HG02763 (cell line): Measurements from ENCODE around the gene GPA33.

Source experiments
- ATAC-seq: cut with Tn5 transposase; IDR thresholded peaks from one replicate; pipeline ENCODE4 v1.9.1; 2021; ENCODE audit warnings: mild to moderate bottlenecking, moderate library complexity; ENCODE audit not compliant: unreplicated experiment

GPA33 gene

GRCh38 chr1:167118188-167118587, 28.0 kb upstream of the GPA33 start:
- no peak for ATAC-seq

DNA sequence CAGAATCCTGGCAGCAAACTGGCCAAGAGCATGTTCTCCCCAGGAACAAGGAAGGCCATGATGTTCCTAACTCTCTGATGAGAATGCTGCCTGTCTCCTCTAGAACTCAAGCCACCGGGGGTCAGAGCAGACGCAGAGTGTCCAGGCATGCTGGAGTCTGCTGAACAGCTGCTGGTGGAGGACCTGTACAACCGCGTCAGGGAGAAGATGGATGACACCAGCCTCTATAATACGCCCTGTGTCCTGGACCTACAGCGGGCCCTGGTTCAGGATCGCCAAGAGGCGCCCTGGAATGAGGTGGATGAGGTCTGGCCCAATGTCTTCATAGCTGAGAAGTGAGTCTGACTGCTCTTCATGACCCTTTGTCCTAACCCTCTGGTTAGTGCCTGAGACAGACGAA, 27.0 kb upstream of the GPA33 start:
- no peak for ATAC-seq

- ATAC-seq = no peak
Observed at GRCh38 chr1:167116174-167116573, 26.0 kb upstream of the GPA33 start.

DNA sequence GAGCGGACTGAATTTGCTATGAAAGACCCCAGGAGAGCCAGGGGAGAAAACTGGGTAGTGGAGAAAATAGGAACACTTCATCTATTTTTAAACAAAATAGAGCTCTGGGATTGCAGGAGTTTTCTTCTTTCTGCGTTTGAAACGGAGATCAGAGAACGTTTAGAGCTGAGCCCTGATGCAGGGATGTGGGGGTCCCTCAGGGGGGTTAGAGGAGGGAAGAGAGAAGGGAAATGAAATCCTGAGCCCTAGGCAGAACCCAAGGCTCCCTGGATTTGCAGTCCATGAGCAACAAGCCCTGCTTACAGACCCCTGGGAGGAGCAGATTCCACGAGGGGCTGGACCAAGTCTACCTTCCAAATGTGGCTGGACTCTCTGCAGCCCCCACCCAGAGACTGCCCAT, 25.5 kb upstream of the GPA33 start:
- ATAC-seq = no peak

- ATAC-seq = no peak
Observed at GRCh38 chr1:167114725-167115124, 24.5 kb upstream of the GPA33 start.

DNA sequence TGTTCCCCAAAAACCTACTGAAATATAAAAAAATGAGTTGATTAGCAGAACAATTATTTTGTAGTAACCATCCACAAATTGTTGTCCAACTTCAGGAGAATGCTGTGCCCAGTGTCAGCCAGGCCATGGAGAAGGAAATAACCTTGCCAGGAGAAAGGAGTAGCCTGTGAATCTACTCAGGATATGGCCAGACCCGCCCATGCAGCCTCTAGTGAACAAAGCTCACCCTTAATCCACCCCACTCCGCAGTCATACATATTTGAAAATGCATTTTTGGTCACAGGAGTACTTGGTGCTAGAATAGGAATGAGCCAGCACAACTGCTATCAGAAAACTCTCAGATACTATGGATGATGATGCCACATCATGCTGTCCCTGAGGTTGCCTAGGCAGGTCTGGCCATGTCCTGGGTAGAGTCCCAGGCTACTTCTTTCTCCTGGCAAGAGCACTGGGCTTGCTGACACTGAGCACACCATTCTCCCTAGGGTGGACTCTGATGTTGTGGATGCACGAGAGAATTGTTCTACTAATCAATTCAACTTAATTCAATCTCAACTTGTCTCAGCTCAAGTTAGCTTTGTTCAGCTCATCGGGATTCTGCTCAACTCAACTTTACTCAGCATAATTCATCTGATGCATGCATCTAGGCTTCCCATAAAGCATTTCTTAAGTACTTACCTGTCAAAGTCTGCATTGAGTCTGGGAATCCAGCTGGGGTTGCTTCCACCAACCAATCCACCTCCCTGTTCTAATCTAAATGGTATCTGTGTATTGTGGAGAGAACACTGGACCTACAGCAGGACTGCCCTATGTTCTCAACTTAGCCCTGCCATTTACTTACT, 21.9 kb upstream of the GPA33 start:
- ATAC-seq = no peak

DNA sequence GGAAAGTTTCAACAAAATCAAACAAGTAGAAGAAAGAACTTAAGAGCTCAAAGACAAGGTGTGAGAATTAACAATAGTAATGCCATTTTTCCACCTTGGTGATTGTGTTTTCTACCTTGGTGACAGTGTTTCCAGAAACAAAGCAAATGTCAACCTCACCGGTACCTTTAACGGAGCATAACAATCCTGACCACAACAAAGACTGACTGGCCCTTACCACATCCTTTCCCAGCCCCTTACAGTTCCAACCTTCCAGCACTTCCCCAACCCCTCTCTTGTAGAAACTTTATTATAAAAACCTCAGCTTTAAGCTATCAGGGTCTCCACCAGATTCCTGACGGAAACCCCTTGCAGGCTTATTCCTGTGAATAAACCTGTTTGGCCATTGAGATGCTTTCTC, 20.4 kb upstream of the GPA33 start:
- no peak for ATAC-seq

- no peak for ATAC-seq
Observed at GRCh38 chr1:167109125-167109524, 18.9 kb upstream of the GPA33 start.

DNA sequence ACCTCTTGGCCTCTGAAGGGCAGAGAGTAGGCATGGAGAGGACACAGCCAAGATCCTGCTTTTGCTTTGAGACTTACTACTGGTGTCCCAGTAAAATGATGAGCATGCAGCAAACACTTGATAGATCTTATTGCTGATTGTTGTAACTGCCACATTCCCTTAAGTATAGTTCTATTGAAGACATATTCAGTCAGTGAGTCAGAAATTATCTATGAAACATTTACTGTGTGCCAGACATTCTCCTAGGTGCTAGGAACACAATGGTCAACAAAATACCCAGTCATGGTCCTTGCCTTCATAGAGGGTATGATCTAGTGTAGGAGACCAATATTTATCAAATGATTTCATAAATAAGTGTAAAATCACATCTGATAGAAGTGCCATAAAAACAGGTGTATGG, 17.3 kb upstream of the GPA33 start:
- no peak for ATAC-seq

- no peak for ATAC-seq
Observed at GRCh38 chr1:167106119-167106461, 15.9 kb upstream of the GPA33 start.

DNA sequence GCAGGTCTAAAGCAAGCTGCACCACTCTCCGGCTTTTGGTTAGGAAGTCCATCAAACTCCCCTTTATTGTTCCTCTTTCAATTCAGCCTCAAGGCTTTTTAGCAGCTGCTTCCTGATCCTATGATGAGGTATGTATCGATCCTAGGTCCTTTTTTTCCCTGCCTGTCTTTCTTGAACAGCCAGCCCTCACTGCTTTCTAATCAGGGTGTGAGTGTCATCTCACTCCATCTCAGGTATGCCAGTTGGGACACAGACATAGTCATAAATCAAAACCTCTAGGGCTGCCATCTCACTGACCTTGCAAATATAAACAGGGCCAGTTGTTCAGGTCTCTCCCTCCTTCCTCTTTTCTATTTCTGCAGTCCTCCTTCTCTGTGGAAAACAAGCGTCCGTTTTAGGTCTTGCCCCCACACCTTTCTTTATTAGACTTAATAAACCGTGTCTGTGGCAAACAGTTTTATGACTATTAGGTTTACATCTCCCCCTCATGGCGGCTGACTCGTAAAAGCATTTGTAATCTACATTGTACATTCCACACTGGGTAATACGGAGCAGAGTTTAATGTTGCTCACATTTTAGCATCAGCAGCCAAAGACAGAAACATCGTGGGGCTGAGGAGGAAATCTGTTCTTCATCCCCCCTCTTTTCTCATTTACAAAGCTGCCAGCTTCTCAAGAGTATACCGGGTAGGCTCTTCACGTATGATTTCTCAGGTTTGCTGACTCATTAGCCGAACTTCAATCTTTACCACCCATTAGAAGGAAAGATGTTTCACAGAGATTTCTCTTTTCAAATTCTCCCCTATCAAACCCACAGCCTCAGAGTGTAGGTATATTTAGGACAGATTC, 15.3 kb upstream of the GPA33 start:
- ATAC-seq = no peak

- no peak for ATAC-seq
Observed at GRCh38 chr1:167104256-167104633, 14.1 kb upstream of the GPA33 start.

DNA sequence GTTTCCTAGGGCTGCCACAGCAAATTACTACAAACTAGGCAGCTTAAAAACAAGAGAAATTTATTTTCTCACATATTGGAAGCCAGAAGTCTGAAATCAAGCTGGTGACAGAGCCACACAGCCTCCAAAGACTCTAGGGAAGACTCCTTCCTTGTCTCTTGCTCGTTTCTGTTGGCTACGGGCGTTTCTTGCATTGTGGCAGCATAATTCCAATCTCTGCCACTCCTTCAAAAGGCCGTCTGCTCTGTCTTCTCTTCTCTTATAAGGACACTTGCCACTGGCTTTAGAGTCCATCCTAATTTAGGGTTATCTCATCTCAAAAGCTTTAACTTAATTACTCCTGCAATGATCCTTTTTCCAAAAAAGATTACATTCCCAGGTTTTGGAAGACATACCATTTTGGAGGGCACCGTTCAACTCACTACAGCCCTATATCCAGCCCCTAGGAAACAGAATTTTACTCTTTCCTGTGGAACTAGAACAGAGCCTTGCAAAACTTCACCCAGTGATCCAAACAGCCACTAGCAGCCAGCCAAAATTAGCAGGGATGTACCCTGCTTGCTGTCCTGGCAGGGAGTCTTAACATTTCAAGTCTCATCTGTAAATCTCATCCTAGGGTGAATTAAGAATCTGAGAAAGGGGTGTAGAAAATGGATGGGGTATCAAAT, 12.9 kb upstream of the GPA33 start:
- no peak for ATAC-seq

- no peak for ATAC-seq
Observed at GRCh38 chr1:167101754-167102153, 11.6 kb upstream of the GPA33 start.

GRCh38 chr1:167100730-167101129, 10.6 kb upstream of the GPA33 start:
- ATAC-seq = no peak

- ATAC-seq = no peak
Observed at GRCh38 chr1:167099851-167100250, 9.7 kb upstream of the GPA33 start.

- no peak for ATAC-seq
Observed at GRCh38 chr1:167095368-167095767, 5.2 kb upstream of the GPA33 start.

- no peak for ATAC-seq
Observed at GRCh38 chr1:167094690-167095089, 4.5 kb upstream of the GPA33 start.

DNA sequence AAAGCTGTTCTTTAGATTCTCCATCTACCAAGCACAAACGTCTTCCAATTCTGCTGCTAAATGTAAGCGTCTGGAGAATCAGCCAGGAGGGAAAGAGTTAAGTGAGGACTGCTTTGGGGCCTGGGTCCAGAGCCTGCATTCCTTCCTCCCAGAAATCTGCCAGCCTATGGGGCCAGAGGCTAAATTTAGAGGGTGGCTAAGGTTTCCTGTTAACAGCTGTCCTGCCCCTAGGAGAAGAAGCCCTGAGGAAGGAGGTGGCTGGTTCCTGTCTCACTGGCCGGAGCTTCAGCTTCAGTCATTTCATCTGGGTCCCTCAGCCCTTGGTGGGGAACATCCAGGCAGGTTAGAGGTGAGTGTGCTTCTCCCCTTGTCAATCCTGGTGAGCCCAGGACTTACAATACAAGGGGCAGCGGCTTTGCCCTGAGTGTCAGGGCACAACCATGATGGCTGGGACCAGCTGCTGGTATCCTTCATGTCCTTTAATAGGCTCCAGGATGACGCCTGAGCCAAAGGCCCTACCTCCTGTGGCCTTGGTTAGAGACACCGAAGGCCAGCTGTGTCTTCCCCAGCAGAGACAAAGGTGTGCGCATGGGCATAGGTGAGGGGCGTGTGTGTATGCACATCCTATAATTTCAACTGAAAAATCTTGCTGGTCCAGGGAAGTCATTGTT, 3.8 kb upstream of the GPA33 start, which contains the start of gene STYXL2:
TSS of gene STYXL2 (plus strand) at position 230 of the 671 bp plus-strand sequence. CDS start 775 bp downstream, outside the sequence.
- ATAC-seq = no peak

- no peak for ATAC-seq
Observed at GRCh38 chr1:167092653-167093052, 2.5 kb upstream of the GPA33 start.

DNA sequence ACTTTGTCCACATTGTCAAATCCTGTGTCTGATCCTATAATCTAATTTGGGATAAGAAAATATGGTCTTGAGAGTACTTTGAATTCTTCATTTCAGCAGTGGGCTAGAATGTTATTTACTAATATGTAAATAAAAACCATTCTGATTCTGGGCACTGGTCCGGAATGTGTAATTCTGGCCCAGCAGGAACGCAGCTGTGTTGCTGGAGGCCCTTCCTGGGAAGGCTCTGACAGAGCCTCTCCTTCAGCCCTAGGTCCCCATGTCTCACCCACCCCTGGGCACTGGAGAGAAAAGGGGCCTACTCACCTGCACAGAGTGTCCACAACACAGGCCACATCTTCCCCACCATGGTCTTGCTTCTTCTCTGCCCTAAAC, 251 bp downstream of the GPA33 start:
- ATAC-seq = no peak
